ENCODE results near the gene STEAP3. TPM values are rescaled to one million over a fixed set of nuclear protein-coding genes. Genes with fewer than 3 reads are reported as not detected.

The STEAP3 gene
- total RNA-seq, 1 donor from 2014 or later = 11.8 TPM

DNA sequence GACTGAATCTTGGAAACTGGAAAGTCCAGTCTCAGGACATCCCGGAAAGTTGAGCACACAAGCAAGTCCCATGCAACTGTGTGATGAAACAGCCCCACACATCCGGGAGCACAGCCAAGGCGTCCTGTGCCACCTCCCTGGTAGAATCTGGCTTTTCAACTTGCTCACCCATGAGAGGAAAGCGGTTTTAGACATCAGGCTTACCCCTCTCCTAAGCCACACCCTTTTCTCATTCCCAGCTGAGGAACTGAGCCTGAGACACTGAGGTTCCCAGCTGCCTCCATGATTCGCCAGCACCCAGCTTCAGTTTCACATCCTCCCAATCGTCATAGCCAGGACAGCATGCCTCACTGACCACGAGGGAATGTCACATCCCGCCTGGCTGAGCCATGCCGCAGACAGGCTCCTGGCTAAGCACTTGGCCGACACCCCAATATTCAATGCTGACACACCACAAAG, 60.3 kb downstream of the STEAP3 start:
- H3K36me3 ChIP-seq (ENCODE audit: control insufficient read depth, insufficient read depth, low read length) = no peaks in the 10 kb centered on the region
- FAIRE-seq = peak; percentile 100
- TF ChIP-seq, protein P1, sequence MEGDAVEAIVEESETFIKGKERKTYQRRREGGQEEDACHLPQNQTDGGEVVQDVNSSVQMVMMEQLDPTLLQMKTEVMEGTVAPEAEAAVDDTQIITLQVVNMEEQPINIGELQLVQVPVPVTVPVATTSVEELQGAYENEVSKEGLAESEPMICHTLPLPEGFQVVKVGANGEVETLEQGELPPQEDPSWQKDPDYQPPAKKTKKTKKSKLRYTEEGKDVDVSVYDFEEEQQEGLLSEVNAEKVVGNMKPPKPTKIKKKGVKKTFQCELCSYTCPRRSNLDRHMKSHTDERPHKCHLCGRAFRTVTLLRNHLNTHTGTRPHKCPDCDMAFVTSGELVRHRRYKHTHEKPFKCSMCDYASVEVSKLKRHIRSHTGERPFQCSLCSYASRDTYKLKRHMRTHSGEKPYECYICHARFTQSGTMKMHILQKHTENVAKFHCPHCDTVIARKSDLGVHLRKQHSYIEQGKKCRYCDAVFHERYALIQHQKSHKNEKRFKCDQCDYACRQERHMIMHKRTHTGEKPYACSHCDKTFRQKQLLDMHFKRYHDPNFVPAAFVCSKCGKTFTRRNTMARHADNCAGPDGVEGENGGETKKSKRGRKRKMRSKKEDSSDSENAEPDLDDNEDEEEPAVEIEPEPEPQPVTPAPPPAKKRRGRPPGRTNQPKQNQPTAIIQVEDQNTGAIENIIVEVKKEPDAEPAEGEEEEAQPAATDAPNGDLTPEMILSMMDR (IDR thresholded peaks at IDR 0.05; ENCODE audit: insufficient read depth, low read length, severe bottlenecking) = no peak
- H3K4me3 ChIP-seq (ENCODE audit: low read depth, low read length) = no peak overlapping the region
- H3K27me3 ChIP-seq (ENCODE audit: control insufficient read depth, insufficient read depth, low read length) = no peaks in the 10 kb centered on the region
- peak; percentile 90 for DNase-seq (ENCODE audit: low read depth)

DNA sequence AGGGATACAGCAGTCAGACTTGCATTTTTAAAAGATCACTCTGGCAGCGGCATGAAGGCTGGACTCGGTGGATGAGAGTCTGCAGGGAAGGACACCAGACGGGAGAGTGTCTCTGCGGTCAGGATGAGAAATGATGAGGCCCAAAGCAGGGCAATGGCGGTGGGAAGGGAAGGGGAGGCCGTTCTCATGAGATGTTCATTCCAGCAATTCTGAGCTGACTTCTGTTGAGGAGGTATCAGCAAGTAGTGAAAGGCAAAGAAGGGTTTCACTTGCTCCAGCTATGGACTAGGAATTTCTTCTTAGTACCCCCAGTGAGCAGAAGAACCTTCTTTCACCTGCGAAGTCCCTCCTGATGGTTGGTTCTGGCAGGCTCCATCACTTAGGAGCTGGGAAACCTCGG, 63.0 kb downstream of the STEAP3 start:
- no peak for DNase-seq (ENCODE audit: low read depth)
- Histone ChIP-seq H3K36me3 (ENCODE audit: control insufficient read depth, insufficient read depth, low read length) (no peaks in the 10 kb centered on the region), H3K4me3 (ENCODE audit: low read depth, low read length) (no peak overlapping the region), H3K27me3 (ENCODE audit: control insufficient read depth, insufficient read depth, low read length) (no peaks in the 10 kb centered on the region)
- TF ChIP-seq, protein P1 (IDR thresholded peaks at IDR 0.05; ENCODE audit: insufficient read depth, low read length, severe bottlenecking) = no peak
- no peak for FAIRE-seq

DNA sequence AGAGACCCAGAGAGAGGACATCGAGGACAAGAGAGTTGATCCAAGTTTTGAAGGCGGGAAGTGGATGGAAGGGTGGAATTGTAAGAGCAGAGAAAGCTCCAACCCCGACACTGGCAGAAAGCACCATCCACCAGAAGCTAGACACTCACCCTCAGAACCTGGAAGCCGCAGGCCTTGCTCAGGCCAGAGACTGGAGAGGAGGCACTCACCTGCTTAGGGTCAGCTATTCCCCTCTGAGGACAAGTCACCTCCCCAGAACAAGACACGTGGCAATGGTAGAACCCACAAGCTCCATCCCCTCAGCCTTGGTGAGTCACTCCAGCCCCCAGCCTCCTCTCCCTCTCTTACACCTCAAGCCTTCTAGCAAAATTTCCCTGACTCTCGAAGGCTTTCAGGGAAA, 64.9 kb downstream of the STEAP3 start:
- H3K36me3 ChIP-seq (ENCODE audit: control insufficient read depth, insufficient read depth, low read length) = no peaks in the 10 kb centered on the region
- FAIRE-seq (no peak), DNase-seq (ENCODE audit: low read depth) (no peak)
- H3K4me3 ChIP-seq (ENCODE audit: low read depth, low read length) = no peak overlapping the region
- no peaks in the 10 kb centered on the region for H3K27me3 ChIP-seq (ENCODE audit: control insufficient read depth, insufficient read depth, low read length)
- TF ChIP-seq, protein P1 (IDR thresholded peaks at IDR 0.05; ENCODE audit: insufficient read depth, low read length, severe bottlenecking) = no peak

DNA sequence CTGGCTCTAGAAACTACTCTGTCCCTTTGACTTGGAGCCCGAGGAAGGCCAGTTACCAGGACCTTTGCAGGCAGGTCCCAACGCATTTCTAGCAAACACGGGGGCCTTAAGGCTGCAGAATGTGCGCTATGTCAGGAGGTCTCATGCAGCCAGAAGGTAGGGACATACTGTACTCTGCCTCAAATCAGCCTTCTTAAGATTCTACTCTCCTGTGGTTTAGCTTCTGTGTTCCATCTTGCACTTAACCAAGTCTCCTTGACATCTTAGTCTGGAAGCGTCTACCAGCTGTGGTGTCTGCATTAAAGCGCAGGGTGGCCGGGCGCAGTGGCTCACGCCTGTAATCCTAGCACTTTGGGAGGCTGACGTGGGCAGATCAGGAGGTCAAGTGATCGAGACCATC, 65.5 kb downstream of the STEAP3 start:
- TF ChIP-seq, protein P1 (IDR thresholded peaks at IDR 0.05; ENCODE audit: insufficient read depth, low read length, severe bottlenecking) = no peak
- FAIRE-seq (no peak), DNase-seq (ENCODE audit: low read depth) (no peak)
- Histone ChIP-seq H3K27me3 (ENCODE audit: control insufficient read depth, insufficient read depth, low read length) (no peaks in the 10 kb centered on the region), H3K4me3 (ENCODE audit: low read depth, low read length) (no peak overlapping the region), H3K36me3 (ENCODE audit: control insufficient read depth, insufficient read depth, low read length) (no peaks in the 10 kb centered on the region)

DNA sequence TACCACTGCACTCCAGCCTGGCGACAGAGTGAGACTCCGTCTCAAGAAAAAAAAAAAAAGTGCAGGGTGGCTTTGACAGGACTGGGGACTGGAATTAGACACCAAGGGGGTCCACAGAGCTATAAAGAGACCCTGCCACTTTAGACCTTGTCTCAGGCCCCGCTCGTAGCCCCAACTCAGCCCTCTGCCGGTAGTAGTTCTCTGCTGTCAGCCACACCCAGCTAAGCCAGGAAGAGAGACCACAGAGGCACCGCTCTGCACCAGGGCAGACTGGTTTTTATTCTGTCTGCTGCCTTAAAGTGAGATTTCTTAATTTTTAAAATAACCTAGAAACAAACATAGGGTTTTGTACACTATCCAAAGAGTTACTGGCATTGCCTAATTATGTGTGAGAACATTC, 66.0 kb downstream of the STEAP3 start:
- H3K4me3 ChIP-seq (ENCODE audit: low read depth, low read length) = no peak overlapping the region
- no peak for DNase-seq (ENCODE audit: low read depth)
- H3K36me3 ChIP-seq (ENCODE audit: control insufficient read depth, insufficient read depth, low read length) = no peaks in the 10 kb centered on the region
- H3K27me3 ChIP-seq (ENCODE audit: control insufficient read depth, insufficient read depth, low read length) = no peaks in the 10 kb centered on the region
- FAIRE-seq = no peak
- TF ChIP-seq, protein P1 (IDR thresholded peaks at IDR 0.05; ENCODE audit: insufficient read depth, low read length, severe bottlenecking) = no peak

DNA sequence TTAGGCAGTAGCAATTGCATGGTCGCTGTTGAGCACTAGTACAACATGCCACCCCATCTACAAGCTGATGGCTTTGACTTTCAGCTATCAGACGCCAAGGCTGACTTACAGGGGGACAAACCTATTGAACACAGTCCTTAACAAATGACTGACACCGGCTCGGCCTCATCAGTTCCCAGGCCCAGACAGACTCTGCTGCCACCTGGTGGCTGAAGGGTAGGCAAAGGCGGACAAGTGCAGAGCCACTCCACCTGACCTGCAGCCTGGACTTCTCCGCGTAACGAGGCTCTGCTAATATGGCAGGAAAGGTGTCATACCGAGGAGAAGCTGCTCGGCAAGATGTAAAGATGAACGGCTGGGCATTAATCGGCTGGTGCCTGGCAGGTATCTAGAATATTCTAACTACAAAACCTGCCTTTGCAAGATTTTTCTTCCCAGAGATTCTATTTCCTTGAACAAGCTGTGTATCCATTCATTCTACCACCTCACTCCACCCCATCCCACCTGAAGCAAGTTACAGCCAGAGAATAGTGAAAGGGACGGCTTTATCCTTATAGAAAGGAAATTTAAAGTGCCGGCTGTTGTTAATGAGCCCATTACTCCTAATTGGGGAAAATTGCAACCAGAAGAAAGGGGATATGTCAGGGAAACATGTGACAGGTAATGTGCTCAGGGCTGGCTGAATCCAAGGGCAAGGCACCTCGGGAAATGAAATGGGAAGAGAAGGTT, 67.4 kb downstream of the STEAP3 start:
- FAIRE-seq (peak; percentile 52), DNase-seq (ENCODE audit: low read depth) (peak; percentile 53)
- TF ChIP-seq, protein P1 (IDR thresholded peaks at IDR 0.05; ENCODE audit: insufficient read depth, low read length, severe bottlenecking) = peak; percentile 96

More for the DNA sequence above, 67.4 kb downstream of the STEAP3 start:
- Histone ChIP-seq H3K36me3 (ENCODE audit: control insufficient read depth, insufficient read depth, low read length) (no peaks in the 10 kb centered on the region), H3K27me3 (ENCODE audit: control insufficient read depth, insufficient read depth, low read length) (no peaks in the 10 kb centered on the region), H3K4me3 (ENCODE audit: low read depth, low read length) (no peak overlapping the region)

Data from bronchial epithelial cell (primary cell).